K562 (cell line): ENCODE results near the gene PDZD8. TPM values are rescaled to one million over a fixed set of nuclear protein-coding genes. Genes with fewer than 3 reads are reported as not detected.

Source experiments
- ATAC-seq: fragments of 200-7000 bp; cut with Tn5 transposase; 3 replicates; pipeline ENCODE4 v1.9.1; 2020; ENCODE audit warnings: moderate library complexity
- BruUV-seq: library from RNA; stranded (reverse); fragments of 400-500 nt; replicated peaks from 2 replicates; lab custom pipeline; 2021; lab: Mats Ljungman, UMichigan
- CTCF ChIA-PET: fragments of 300-600 bp; formaldehyde crosslinking; extraction: SDS; loops from one replicate; lab custom pipeline; 2021; ENCODE audit warnings: low intra/inter-chr PET ratio; lab: Yijun Ruan, JAX
- POLR2A ChIA-PET: fragments of 300-600, 350-650 bp; sonication (Branson Sonifier 250); formaldehyde crosslinking; extraction: SDS; loops from one replicate; lab custom pipeline; 2021; ENCODE audit warnings: antibody characterized with exemption, inconsistent platforms; lab: Yijun Ruan, JAX
- DNase-seq, 4 experiments: peaks; one replicate each; pipeline versions ENCODE4 v3.0.0 to v3.0.0-alpha.2; 2011 to 2018; ENCODE audit warnings: low spot score in 3 of 4, mixed read lengths in 3 of 4; ENCODE audit errors: extremely low read depth in 1 of 4
- FAIRE-seq: peaks from 2 replicates; lab custom pipeline; 2011; peaks lifted over from hg19 to GRCh38; lab: Jason Lieb, UNC
- H2AFZ ChIP-seq: 2 replicates; pipeline ENCODE4 v1.6.0; 2011; ENCODE audit warnings: low read depth, low read length, control low read depth, inconsistent platforms
- H3K27ac ChIP-seq: fragments of 200-600 bp; 3 replicates; pipeline ENCODE4 v1.8.0; 2011; ENCODE audit warnings: low read depth, mild to moderate bottlenecking, control low read depth, inconsistent platforms, low read length, moderate library complexity, mixed read lengths; ENCODE audit errors: extremely low read depth
- H3K27me3 ChIP-seq, 2 experiments: fragments of 300-600 bp in 1 of 2; 2 replicates in 1 of 2; 3 replicates in 1 of 2; pipeline versions ENCODE4 v1.6.0 to v1.8.0; 2011; ENCODE audit warnings: inconsistent platforms in 2 of 2, low read length in 2 of 2, mild to moderate bottlenecking in 1 of 2, mixed read lengths in 1 of 2, moderate library complexity in 1 of 2; ENCODE audit not compliant: control insufficient read depth in 2 of 2, insufficient read depth in 2 of 2
- H3K36me3 ChIP-seq: fragments of 300-600 bp; 3 replicates; pipeline ENCODE4 v1.8.0; 2011; ENCODE audit warnings: mild to moderate bottlenecking, low read length, inconsistent platforms; ENCODE audit not compliant: control insufficient read depth, insufficient read depth
- H3K4me1 ChIP-seq, 2 experiments: fragments of 200-600 bp in 1 of 2; replicated peaks in 1 of 2; 2 replicates in 1 of 2; 3 replicates in 1 of 2; pipeline versions ENCODE4 v1.5.1 to v1.8.0; 2011; ENCODE audit warnings: inconsistent platforms in 2 of 2, low read length in 2 of 2, mild to moderate bottlenecking in 1 of 2, mixed read lengths in 1 of 2, moderate library complexity in 1 of 2; ENCODE audit not compliant: control insufficient read depth in 2 of 2, insufficient read depth in 2 of 2
- H3K4me2 ChIP-seq: 2 replicates; pipeline ENCODE4 v1.6.1; 2011; ENCODE audit warnings: low read length, control low read depth, inconsistent platforms, mixed read lengths; ENCODE audit not compliant: insufficient read depth
- H3K4me3 ChIP-seq: fragments of 200-600 bp; sonication (generic), shearing (Covaris generic); 2 replicates; pipeline ENCODE4 v1.5.1; 2016; ENCODE audit warnings: control low read depth, inconsistent platforms
- H3K79me2 ChIP-seq: fragments of 200-600 bp; 3 replicates; pipeline ENCODE4 v1.8.0; 2011; ENCODE audit warnings: low read length, inconsistent platforms; ENCODE audit not compliant: control insufficient read depth, insufficient read depth
- H3K9ac ChIP-seq, 2 experiments: 2 replicates each; pipeline versions ENCODE4 v1.6.0 to v1.6.1; 2011; ENCODE audit warnings: low read depth in 2 of 2, low read length in 2 of 2, control low read depth in 1 of 2, inconsistent platforms in 1 of 2, mild to moderate bottlenecking in 1 of 2, mixed read lengths in 1 of 2; ENCODE audit not compliant: insufficient read depth in 1 of 2
- H3K9me1 ChIP-seq: one replicate; pipeline ENCODE4 v1.6.0; 2011; ENCODE audit warnings: inconsistent platforms, mild to moderate bottlenecking, low read length, moderate library complexity; ENCODE audit not compliant: control insufficient read depth, insufficient read depth
- H3K9me3 ChIP-seq: replicated peaks from 2 replicates; pipeline ENCODE4 v1.5.1; 2011; ENCODE audit warnings: low read depth, low read length, inconsistent platforms; ENCODE audit not compliant: control insufficient read depth, insufficient read depth
- H4K20me1 ChIP-seq: replicated peaks from 2 replicates; pipeline ENCODE4 v1.6.1; 2011; ENCODE audit warnings: low read length, inconsistent platforms, mixed read lengths; ENCODE audit not compliant: control insufficient read depth, insufficient read depth
- KLF1 ChIP-seq: fragments of 450-650 bp; IDR thresholded peaks from 2 replicates; pipeline ENCODE4 v1.6.1; 2016; ENCODE audit warnings: missing genetic modification characterization, missing compliant biosample characterization
- RBM22 ChIP-seq: fragments of 200-400 bp; formaldehyde crosslinking; IDR thresholded peaks from 2 replicates; pipeline ENCODE4 v1.6.1; 2018; ENCODE audit warnings: low read length, low read depth; ENCODE audit not compliant: poor library complexity, severe bottlenecking
- WHSC1 ChIP-seq: IDR thresholded peaks from one replicate; pipeline ENCODE4 v1.6.1; 2012; ENCODE audit warnings: low read length, control low read depth, inconsistent platforms
- XRCC3 ChIP-seq: fragments of 450-650 bp; IDR thresholded peaks from 2 replicates; pipeline ENCODE4 v1.6.1; 2017; ENCODE audit warnings: mild to moderate bottlenecking, moderate library complexity
- WGBS: fragments of 100-300 bp; shearing (Covaris generic); methylation state at CpG from one replicate; pipeline ENCODE4 v1.1.6; 2016; ENCODE audit warnings: low coverage, mixed read lengths; ENCODE audit not compliant: insufficient coverage; ENCODE audit errors: missing lambda C conversion rate; 5-methylcytosine and 5-hydroxymethylcytosine counted together
- in situ Hi-C: fragments of 300-500 bp; cut with MboI; formaldehyde crosslinking; loops from 4 replicates; pipeline ENCODE4 v1.15.0; 2018; ENCODE audit warnings: inconsistent platforms, mixed read lengths
- intact Hi-C: fragments of 100-400 bp; cut with micrococcal nuclease; formaldehyde crosslinking; loops from 2 replicates; pipeline ENCODE4 v1.14.2; 2022
- polyA plus RNA-seq, 8 experiments: library from polyadenylated mRNA; depleted of rRNA in 4 of 8; stranded (reverse) in 5 of 8; unstranded in 3 of 8; fragments of >200 nt; fragmentation: Nextera tagmentation in 2 of 8; fragmentation: Illumina TruSeq in 1 of 8; extraction: Ambion mirVana in 2 of 8; extraction: Trizol in 1 of 8; gene quantifications; 2 replicates each; pipeline versions ENCODE4 v1.2.1 to v1.2.3, GENCODE V29; 2011 to 2014; ENCODE audit warnings: inconsistent platforms in 1 of 8, missing spikeins in 1 of 8
- total RNA-seq, 7 experiments: library from RNA; depleted of rRNA in 6 of 7; stranded (reverse); fragments of >200 nt in 6 of 7; fragmentation: Illumina TruSeq in 2 of 7; extraction: Trizol in 2 of 7; gene quantifications; 2 replicates each; pipeline versions ENCODE4 v1.2.1 to v1.2.3, GENCODE V29; 2011 to 2021; ENCODE audit warnings: low replicate concordance in 1 of 7
- TF ChIP-seq, protein P1 (sequence below): fragments of 250-450 bp; sonication (Bioruptor Pico); IDR thresholded peaks from 2 replicates; pipeline ENCODE4 v1.5.0; 2022; ENCODE audit warnings: mild to moderate bottlenecking

PDZD8 gene
- total and polyA plus RNA-seq, 9 of the 15 experiments (the other 6 are each of a cell fraction or from before 2014, with no cell fraction given), result 5.5 to 53.4 (median 36.8) TPM

DNA sequence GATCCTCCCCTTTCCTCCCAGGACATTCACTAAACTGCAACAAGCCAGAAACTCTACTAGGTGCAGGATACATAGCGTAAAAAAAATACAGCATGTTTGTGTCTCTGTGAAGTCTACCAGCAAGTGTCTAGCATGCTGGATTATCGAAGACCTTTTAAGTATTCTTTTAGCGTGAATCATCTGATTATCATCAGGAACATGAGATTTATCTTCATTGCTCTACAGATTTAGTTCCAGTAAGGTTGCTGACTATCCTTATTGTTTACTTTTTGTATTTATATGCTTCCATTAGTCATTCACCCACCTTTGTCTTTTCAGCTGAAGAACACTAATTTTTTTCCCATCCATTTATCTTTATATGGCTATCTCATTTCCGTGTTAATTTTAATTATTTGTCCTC lies 62.8 kb downstream of the PDZD8 start:
- ChIA-PET CTCF (no interaction called here), POLR2A (no interaction called here)
- Histone ChIP-seq H3K4me3 (no peak overlapping the region), H3K36me3 (peaks cover 77% of the 10 kb centered on the region), H3K27ac (no peak overlapping the region), H3K79me2 (peaks cover 64% of the 10 kb centered on the region), H3K9me1 (no peaks in the 10 kb centered on the region), H3K4me2 (no peak overlapping the region), H4K20me1 (no peaks in the 10 kb centered on the region), H3K9me3 (no peaks in the 10 kb centered on the region), H2AFZ (no peak overlapping the region), H3K27me3 (no peaks in the 10 kb centered on the region), H3K9ac (no peak overlapping the region), H3K4me1 (no peaks in the 10 kb centered on the region)
- 76% methylated on average over 4 of the region's 4 CpGs for WGBS
- no peak for DNase-seq
- no peak for ATAC-seq
- in situ Hi-C loops (loop anchor here (5.0 kb wide), 1 partner anchor 85 kb away; no protein-coding TSS in a partner anchor), intact Hi-C loops (no loop called here)
- TF ChIP-seq RBM22, result peak; percentile 52
- no peak for TF ChIP-seq KLF1 (tag)
- no peak for TF ChIP-seq XRCC3
- TF ChIP-seq, protein P1, sequence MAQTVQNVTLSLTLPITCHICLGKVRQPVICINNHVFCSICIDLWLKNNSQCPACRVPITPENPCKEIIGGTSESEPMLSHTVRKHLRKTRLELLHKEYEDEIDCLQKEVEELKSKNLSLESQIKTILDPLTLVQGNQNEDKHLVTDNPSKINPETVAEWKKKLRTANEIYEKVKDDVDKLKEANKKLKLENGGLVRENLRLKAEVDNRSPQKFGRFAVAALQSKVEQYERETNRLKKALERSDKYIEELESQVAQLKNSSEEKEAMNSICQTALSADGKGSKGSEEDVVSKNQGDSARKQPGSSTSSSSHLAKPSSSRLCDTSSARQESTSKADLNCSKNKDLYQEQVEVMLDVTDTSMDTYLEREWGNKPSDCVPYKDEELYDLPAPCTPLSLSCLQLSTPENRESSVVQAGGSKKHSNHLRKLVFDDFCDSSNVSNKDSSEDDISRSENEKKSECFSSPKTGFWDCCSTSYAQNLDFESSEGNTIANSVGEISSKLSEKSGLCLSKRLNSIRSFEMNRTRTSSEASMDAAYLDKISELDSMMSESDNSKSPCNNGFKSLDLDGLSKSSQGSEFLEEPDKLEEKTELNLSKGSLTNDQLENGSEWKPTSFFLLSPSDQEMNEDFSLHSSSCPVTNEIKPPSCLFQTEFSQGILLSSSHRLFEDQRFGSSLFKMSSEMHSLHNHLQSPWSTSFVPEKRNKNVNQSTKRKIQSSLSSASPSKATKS (CRISPR knock-in tag), result no peak
- TF ChIP-seq WHSC1, result no peak
- no TSS peak for BruUV-seq
- no peak for FAIRE-seq
